LHCN-M2 (cell line): Measurements from ENCODE around the gene TPH1. TPM values are rescaled to one million over a fixed set of nuclear protein-coding genes. Genes with fewer than 3 reads are reported as not detected.
"Not testable (repeated sequence)": the region's sequence is repeated elsewhere in the genome, so short reads cannot be mapped to it uniquely, and the experiment has no call there.

Source experiments
- DNase-seq: peaks from one replicate; pipeline ENCODE4 v3.0.0-alpha.2; 2012; ENCODE audit warnings: low read depth
- total RNA-seq: library from RNA; depleted of rRNA; stranded (reverse); fragments of >200 nt; gene quantifications from 2 replicates; pipeline ENCODE4 v1.2.3, GENCODE V29; 2014; rRNA removed

The TPH1 gene
- total RNA-seq, 1 experiment from 2014 or later: not detected

DNA sequence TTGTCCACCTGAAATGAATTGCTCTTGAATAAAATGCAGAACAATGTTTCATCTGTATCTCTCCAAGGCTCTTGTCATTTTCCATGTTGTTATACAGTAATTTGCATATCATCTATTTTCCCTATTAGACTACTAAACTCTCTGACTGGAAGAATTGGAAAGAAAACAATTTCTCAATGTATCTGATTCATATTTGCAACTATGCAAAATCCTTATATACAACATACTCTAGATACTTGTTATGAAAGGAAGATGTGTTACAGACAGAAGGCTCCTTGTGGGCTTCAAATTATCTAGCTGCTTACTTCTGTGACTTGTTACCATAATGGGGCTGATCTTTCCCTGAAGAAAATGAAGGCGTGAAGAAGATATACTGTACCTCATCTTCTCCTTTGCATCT lies 23.6 kb downstream of the TPH1 start:
- no peak for DNase-seq

DNA sequence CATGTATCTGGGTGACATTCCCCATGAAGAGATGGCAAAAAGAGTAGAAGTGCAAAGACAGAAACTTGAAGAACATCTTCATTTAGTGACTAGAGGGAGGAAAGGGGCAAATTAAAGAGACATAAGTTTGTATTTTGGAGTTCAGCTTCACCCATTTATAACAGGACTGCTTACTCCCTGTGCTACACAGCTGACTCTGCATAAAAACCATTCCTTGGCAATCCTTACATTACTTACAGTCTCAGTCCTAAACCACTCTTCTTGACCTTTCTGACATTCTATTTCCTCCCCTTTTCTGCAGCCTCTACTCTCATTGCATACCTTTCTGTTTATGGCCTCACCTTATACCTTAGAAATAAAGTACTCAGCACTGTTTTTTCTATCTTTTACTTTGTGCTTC lies 26.4 kb downstream of the TPH1 start:
- no peak for DNase-seq

DNA sequence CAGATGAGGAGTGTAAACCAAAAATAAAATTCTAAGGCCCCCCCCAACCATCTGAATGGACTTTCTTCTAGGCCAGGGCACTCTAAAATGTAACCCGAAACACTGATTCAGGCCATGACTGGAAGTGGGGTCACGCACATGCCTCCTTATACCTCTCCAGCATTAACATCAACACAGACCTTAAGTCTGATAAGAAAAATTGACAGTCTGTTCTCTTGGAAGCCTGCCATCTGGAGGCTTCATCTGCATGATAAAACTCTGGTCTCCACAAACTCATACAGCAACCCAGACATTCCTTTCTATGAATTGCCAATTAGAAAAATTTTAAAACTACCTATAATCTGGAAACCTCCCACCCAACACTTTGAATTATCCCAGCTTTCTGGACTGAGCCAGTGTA lies 29.3 kb downstream of the TPH1 start:
- DNase-seq: no peak

GRCh38 chr11:18014876-18015275 lies 31.2 kb downstream of the TPH1 start:
- no peak for DNase-seq

- no peak for DNase-seq
Observed at GRCh38 chr11:18013790-18014507, 32.1 kb downstream of the TPH1 start.

GRCh38 chr11:18012906-18013781 lies 32.9 kb downstream of the TPH1 start, which contains the start of gene SERGEF:
Gene SERGEF, minus strand, starts transcription at chr11:18013047. Its CDS starts 37 bp downstream, at chr11:18013010.
- peak; percentile 77 for DNase-seq

DNA sequence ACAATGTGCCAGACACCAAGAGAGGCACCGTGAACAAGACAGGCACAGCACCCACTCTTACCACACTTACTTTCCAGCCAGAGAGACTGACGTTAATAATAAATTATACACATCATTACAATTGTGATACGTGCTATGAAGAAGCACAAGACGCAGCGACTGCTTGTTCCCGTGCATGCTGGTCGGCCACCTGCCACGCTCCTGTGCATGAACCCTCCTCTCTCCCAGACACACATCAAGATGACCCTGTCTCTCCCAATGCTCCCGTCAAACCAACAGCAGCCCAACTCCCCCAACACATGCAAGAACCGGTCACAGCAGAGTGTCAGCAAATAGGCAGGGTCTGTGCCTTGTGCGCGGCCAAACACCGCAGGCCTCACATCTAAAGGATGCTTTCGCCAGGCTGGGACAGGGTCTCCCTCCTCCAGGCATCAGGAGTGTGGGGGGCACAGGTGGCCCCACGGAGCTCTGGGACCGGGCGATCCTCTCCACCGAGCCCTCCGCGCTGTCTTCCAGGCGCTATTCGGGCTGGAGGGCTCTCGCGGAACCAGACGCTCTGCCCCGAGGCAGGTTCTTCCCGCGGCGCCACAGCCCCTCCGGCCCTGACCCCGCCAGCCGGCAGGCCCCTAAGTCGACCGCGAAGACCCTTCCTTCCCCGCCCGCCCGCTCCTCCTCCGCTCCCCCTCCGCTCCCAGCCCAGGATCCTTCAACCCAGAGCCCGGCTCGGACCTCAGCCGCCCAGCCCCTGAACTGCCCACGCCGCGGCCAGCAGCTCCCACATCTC lies 33.8 kb downstream of the TPH1 start:
- DNase-seq: no peak

- no peak for DNase-seq
Observed at GRCh38 chr11:18011633-18012032, 34.4 kb downstream of the TPH1 start.

GRCh38 chr11:18010977-18011586 lies 35.0 kb downstream of the TPH1 start:
- DNase-seq: no peak

- DNase-seq: no peak
Observed at GRCh38 chr11:18010121-18010670, 35.9 kb downstream of the TPH1 start.

DNA sequence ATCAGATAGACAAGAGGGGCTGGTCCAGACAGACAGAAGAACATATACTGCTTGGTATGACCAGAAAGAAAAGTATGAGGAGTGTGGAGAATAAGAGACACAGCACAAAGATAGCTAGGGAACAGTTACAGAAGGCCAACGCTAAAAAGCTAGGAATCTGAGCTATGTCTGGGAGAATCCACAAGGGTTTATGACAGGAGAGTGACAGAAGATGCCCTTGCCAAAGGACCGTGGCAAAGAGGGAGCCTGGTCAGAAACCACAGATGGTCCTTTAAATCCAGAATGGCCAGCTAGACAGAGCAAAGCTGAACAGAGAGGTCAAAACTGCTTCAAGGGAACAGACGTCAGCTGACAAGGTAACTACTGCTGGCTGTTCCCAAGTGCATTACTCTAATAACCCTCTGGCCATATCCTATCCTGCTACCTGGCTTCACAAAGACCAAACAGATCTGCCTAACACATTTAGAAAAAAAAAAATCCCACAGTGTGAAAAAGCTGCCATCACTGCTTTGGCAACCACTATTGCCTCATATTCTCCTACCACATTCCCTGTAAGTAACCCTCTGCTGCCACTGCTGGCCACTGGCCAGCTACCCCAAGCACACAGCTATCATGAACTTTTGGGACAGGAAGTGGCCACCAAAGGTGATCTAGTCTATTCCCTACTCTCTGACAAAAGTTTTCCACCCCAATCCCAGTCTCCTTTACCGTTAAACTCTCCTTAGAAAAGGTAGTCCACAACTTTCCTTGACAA lies 40.5 kb downstream of the TPH1 start:
- peak; percentile 23 for DNase-seq

DNA sequence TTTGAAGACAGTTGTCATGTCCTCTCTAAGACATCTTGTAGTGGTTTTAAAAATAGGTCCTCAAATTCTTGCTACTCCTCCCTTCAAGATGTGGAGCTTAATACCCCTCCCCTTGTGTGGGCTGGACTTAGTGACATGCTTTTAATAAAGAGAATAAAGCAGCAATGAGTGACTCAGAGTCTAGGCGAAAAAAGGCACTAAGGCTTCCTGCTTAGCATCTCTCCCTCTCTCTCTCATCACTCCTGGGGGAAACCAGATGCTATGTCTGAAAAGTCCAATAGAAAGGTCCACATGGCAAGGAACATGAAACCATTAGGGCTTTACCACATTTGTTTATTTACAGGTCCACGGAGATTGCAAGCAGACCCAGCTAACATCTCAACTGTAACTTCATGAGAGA lies 44.9 kb downstream of the TPH1 start:
- DNase-seq: no peak

DNA sequence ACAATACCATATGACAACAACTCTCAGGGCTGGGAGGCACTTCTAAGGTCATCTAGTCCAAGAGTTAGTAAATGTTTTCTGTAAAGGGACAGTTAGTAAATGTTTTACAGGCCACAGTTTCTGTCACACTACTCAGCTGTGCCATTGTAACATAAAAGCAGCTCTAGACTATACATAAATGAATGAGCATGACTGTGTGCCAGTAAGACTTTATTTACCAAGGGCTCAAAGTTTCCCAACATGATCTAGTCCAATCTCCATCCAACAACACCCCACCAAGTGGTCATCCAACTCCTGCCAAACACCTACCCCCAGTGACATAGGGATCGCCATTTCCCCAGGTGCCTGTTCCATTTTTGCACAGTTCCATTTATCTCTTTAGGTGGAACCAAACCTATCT lies 45.3 kb downstream of the TPH1 start:
- no peak for DNase-seq

DNA sequence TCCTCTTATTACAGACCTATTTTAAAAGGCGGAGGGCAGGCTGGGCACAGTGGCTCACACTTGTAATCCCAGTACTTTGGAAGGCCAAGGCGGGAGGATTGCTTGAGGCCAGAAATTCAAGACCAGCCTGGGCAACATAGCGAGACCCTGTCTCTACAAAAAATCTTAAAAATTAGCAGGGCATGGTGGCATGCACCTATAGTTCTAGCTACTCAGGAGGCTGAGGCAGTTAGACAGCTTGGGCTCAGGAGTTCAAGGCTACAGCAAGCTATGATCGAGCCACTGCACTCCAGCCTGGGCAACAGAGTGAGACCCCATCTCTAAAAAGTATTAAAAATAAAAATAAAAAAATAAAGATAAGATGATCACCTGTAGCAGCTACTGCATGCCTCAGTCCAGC lies 45.9 kb downstream of the TPH1 start:
- not testable (repeated sequence) for DNase-seq

Other genes with a start within 250 kb of the TPH1 start
- 11.4 and 15.3 TPM in 2 replicates for gene SERGEF, start 33.2 kb downstream of the TPH1 start, total RNA-seq
- 23.8 and 28.8 TPM in 2 replicates for gene SAAL1, start 59.8 kb upstream of the TPH1 start, total RNA-seq
- not detected in 2 replicates for gene MRGPRX3, start 86.3 kb upstream of the TPH1 start, total RNA-seq
- gene MRGPRX4, start 126.6 kb upstream of the TPH1 start, total RNA-seq: not detected in 2 replicates
- gene SAA4, start 190.5 kb upstream of the TPH1 start, total RNA-seq: not detected in 2 replicates
- gene SAA2, start 202.4 kb upstream of the TPH1 start, total RNA-seq: not detected in 2 replicates
- gene SAA1, start 220.0 kb upstream of the TPH1 start, total RNA-seq: 1.7 and 1.9 TPM in 2 replicates